Measurements from ENCODE around the gene ERN1.

The ERN1 gene

GRCh38 chr17:64074704-64075426 is 55.1 kb downstream of the ERN1 start:
- peak in 4 of 11 experiments; percentile 6 to 47 (median 33); a peak in 4 of 22 replicates for TF ChIP-seq Cebpa-rat (IDR thresholded peaks at IDR 0.05)
- H3K9me3 ChIP-seq (replicated peaks in 1 of 11): peaks cover 15 to 27% (median 21%) of the 10 kb centered on the region in 11 experiments
- H3K9ac ChIP-seq: peak overlapping the region; percentile 51 to 77 (median 67); a peak in 21 of 22 replicates
- H3K27ac ChIP-seq: peak overlapping the region; percentile 52 to 89 (median 81); a peak in 21 of 22 replicates
- peaks cover 0 to 3% (median 0%) of the 10 kb centered on the region in 11 experiments; a peak in 1 of 22 replicates for H4K20me1 ChIP-seq
- peaks cover 50 to 56% (median 54%) of the 10 kb centered on the region in 10 experiments for H3K4me1 ChIP-seq
- H3K4me2 ChIP-seq: peak overlapping the region; percentile 56 to 91 (median 85)
- peaks cover 21 to 46% (median 35%) of the 10 kb centered on the region in 11 experiments for H3K36me3 ChIP-seq
- no peaks in the 10 kb centered on the region for H3K27me3 ChIP-seq
- peak overlapping the region in 4 of 10 experiments; percentile 20 to 48 (median 24); a peak in 7 of 20 replicates for H3K4me3 ChIP-seq

DNA sequence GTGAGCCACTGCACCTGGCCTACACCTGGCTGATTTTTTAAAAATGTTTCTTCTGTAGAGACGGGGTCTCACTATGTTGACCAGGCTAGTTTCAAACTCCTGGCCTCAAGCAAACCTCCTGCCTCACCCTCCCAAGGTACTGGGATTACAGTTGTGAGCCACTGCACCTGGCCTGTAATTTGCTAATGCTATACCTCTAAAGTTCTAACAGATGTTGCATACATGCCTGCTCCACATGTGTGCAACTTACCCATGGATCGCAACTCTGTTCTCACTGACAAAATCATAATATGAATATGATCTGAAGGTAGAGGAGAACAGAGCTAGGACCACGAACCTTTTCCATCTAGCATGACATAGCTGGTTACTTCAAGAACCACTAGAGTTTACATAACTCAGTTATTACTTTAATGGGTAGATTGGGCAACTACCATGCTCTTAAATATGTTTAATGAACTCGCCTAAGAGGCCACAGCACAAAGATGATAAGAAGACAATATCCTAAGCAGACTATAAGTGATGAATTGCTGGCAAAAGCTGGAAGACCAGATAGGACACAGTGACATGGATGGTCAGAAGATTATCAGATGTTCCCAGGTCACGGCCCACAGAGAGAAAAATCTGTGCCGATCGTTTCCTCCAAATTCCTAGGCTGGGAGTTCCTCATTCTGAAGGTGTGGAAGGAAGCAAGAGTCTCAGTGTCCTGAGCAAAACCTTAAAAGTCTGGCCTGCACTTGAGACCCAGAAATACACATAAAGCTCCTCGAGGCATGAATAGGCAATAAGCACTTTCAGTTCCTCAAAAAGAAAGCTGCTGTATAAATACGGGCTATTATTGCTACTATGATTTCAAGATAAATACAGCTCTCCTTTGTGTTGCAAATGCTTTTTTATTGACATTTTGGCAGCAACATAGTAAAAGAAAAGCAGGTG is 55.9 kb downstream of the ERN1 start:
- Histone ChIP-seq H3K27me3 (no peaks in the 10 kb centered on the region), H4K20me1 (peaks cover 0 to 3% (median 0%) of the 10 kb centered on the region in 11 experiments; a peak in 1 of 22 replicates), H3K4me2 (peak overlapping the region; percentile 56 to 91 (median 85)), H3K4me3 (peak overlapping the region in 3 of 10 experiments; percentile 13 to 48 (median 21); a peak in 3 of 20 replicates), H3K27ac (peak overlapping the region; percentile 52 to 89 (median 81); a peak in 21 of 22 replicates), H3K9me3 (replicated peaks in 1 of 11) (peaks cover 23 to 36% (median 30%) of the 10 kb centered on the region in 11 experiments), H3K36me3 (peaks cover 30 to 46% (median 38%) of the 10 kb centered on the region in 11 experiments), H3K4me1 (peaks cover 50 to 56% (median 54%) of the 10 kb centered on the region in 10 experiments), H3K9ac (peak overlapping the region; percentile 51 to 77 (median 67); a peak in 21 of 22 replicates)
- TF ChIP-seq Cebpa-rat (IDR thresholded peaks at IDR 0.05): peak in 2 of 11 experiments; percentile 8 to 46; a peak in 2 of 22 replicates

DNA sequence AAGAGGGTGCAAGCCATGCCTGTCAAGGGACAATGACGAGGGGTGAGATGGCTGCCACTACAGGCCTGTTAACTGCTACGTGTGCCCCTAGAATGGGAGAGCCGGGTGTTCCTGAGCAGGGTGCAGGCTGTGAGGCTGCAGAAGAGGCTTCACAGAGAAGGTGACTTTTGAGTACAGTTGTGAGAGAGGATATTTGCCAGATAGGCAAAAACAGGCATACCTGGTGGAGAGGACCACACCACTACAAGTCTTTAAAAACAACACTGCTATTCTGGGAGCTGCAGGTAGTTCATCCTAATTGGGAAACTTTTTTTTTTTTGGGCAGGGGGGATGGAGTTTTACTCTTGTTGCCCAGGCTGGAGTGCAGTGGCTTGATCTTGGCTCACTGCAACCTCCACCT is 58.8 kb downstream of the ERN1 start:
- TF ChIP-seq Cebpa-rat (IDR thresholded peaks at IDR 0.05): no peak
- Histone ChIP-seq H3K9me3 (replicated peaks in 1 of 11) (peaks cover 38 to 57% (median 46%) of the 10 kb centered on the region in 11 experiments), H3K36me3 (peaks cover 48 to 67% (median 51%) of the 10 kb centered on the region in 11 experiments), H3K27ac (no peak overlapping the region), H3K9ac (no peak overlapping the region), H3K4me3 (no peak overlapping the region), H3K4me1 (peaks cover 36 to 56% (median 40%) of the 10 kb centered on the region in 10 experiments), H4K20me1 (peaks cover 0 to 3% (median 0%) of the 10 kb centered on the region in 11 experiments; a peak in 1 of 22 replicates), H3K4me2 (no peak overlapping the region), H3K27me3 (no peaks in the 10 kb centered on the region)

DNA sequence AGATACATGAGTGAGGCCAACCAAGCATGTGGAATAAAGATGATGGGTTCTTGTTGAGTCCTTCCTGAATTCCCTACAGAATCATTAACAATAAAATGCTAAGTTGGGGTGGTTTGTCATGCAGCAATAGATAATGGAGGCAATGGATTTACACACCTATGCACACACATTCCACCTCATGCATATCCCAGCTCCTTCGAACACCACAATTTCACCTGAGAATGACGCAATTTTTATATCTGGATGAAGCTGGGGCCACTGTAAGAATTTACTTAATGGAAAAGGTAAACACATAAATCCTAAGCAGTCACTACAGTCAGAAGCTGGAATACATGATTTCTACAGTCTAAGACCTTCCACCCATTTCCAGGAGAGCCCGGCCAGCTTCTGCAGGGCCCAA is 59.7 kb downstream of the ERN1 start:
- H3K4me2 ChIP-seq: no peak overlapping the region
- no peak overlapping the region for H3K27ac ChIP-seq
- no peak overlapping the region for H3K9ac ChIP-seq
- H3K36me3 ChIP-seq: peaks cover 48 to 72% (median 55%) of the 10 kb centered on the region in 11 experiments
- H3K4me3 ChIP-seq: peak overlapping the region in 1 of 10 experiments; percentile 9; a peak in 2 of 20 replicates
- peaks cover 27 to 47% (median 32%) of the 10 kb centered on the region in 10 experiments for H3K4me1 ChIP-seq
- H3K27me3 ChIP-seq: no peaks in the 10 kb centered on the region
- H4K20me1 ChIP-seq: peaks cover 0 to 3% (median 0%) of the 10 kb centered on the region in 11 experiments; a peak in 1 of 22 replicates
- peaks cover 38 to 57% (median 46%) of the 10 kb centered on the region in 11 experiments for H3K9me3 ChIP-seq (replicated peaks in 1 of 11)
- peak in 1 of 11 experiments; percentile 55; a peak in 1 of 22 replicates for TF ChIP-seq Cebpa-rat (IDR thresholded peaks at IDR 0.05)

- peaks cover 16 to 36% (median 21%) of the 10 kb centered on the region in 10 experiments for H3K4me1 ChIP-seq
These were observed 60.8 kb downstream of the ERN1 start for GRCh38 chr17:64069143-64069542.

GRCh38 chr17:64067657-64068056 is 62.3 kb downstream of the ERN1 start:
- Histone ChIP-seq H3K9ac (no peak overlapping the region), H3K27me3 (no peaks in the 10 kb centered on the region), H4K20me1 (no peaks in the 10 kb centered on the region), H3K4me1 (peaks cover 12 to 35% (median 19%) of the 10 kb centered on the region in 10 experiments), H3K4me2 (peak overlapping the region in 3 of 11 experiments; percentile 11 to 40 (median 17); a peak in 4 of 22 replicates), H3K9me3 (replicated peaks in 1 of 11) (peaks cover 38 to 57% (median 46%) of the 10 kb centered on the region in 11 experiments), H3K36me3 (peaks cover 50 to 90% (median 65%) of the 10 kb centered on the region in 11 experiments), H3K27ac (no peak overlapping the region), H3K4me3 (no peak overlapping the region)
- no peak for TF ChIP-seq Cebpa-rat (IDR thresholded peaks at IDR 0.05)

More at GRCh38 chr17:64069143-64069542, 60.8 kb downstream of the ERN1 start:
- Histone ChIP-seq H3K27me3 (no peaks in the 10 kb centered on the region), H3K27ac (no peak overlapping the region), H3K4me2 (no peak overlapping the region), H3K36me3 (peaks cover 48 to 83% (median 65%) of the 10 kb centered on the region in 11 experiments), H3K9me3 (replicated peaks in 1 of 11) (peaks cover 38 to 57% (median 46%) of the 10 kb centered on the region in 11 experiments), H3K9ac (no peak overlapping the region), H3K4me3 (peak overlapping the region in 5 of 10 experiments; percentile 9 to 36 (median 15); a peak in 5 of 20 replicates), H4K20me1 (no peaks in the 10 kb centered on the region)
- no peak for TF ChIP-seq Cebpa-rat (IDR thresholded peaks at IDR 0.05)

- Histone ChIP-seq H3K36me3 (peaks cover 44 to 81% (median 62%) of the 10 kb centered on the region in 11 experiments), H3K4me2 (peak overlapping the region in 5 of 11 experiments; percentile 5 to 40 (median 11); a peak in 7 of 22 replicates), H3K4me1 (peaks cover 9 to 42% (median 19%) of the 10 kb centered on the region in 10 experiments), H3K9me3 (replicated peaks in 1 of 11) (peaks cover 38 to 48% (median 44%) of the 10 kb centered on the region in 11 experiments), H3K4me3 (no peak overlapping the region), H3K9ac (no peak overlapping the region), H4K20me1 (no peaks in the 10 kb centered on the region), H3K27me3 (no peaks in the 10 kb centered on the region), H3K27ac (no peak overlapping the region)
- TF ChIP-seq Cebpa-rat (IDR thresholded peaks at IDR 0.05): no peak
These were observed 63.2 kb downstream of the ERN1 start for GRCh38 chr17:64066716-64067115.

DNA sequence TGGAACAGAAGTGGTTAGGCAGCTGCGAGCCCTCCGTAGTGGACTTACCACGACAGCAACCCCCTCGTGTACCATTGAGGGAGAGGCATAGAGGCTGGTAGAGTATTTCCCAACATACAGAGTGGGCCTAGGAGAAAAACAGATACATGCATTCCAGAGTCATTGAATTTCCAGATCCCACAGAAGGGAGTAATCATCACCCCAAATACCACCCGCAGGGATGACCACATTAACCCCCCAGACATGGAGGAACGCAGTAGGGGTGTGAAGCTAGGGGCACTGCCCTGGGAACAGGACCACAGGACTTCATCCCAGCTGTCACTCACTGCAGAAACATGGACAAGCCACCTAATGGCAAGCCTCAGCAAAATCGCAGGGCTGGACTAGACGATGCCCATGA is 64.8 kb downstream of the ERN1 start:
- no peaks in the 10 kb centered on the region for H4K20me1 ChIP-seq
- H3K36me3 ChIP-seq: peaks cover 28 to 65% (median 53%) of the 10 kb centered on the region in 11 experiments
- H3K4me2 ChIP-seq: no peak overlapping the region
- H3K27ac ChIP-seq: no peak overlapping the region
- TF ChIP-seq Cebpa-rat (IDR thresholded peaks at IDR 0.05): no peak
- H3K9me3 ChIP-seq (replicated peaks in 1 of 11): peaks cover 24 to 32% (median 29%) of the 10 kb centered on the region in 11 experiments
- peaks cover 10 to 57% (median 25%) of the 10 kb centered on the region in 10 experiments for H3K4me1 ChIP-seq
- H3K27me3 ChIP-seq: no peaks in the 10 kb centered on the region
- H3K9ac ChIP-seq: no peak overlapping the region
- no peak overlapping the region for H3K4me3 ChIP-seq

All from BLaER1 treated with 17β-estradiol and CSF1 and Interleukin-3, amounts not matched to agents 10 nM and 100 nM (cell line).